PFSK-1 (cell line): Measurements from ENCODE around the gene IGFBP6.

Source experiments
- FOXP2 ChIP-seq: optimal IDR thresholded peaks from 2 replicates; pipeline ENCODE3; 2011; ENCODE audit warnings: borderline replicate concordance, control low read depth, inconsistent platforms; ENCODE audit not compliant: insufficient read depth; ENCODE audit errors: extremely low read length, extremely low read depth
- POLR2AphosphoS5 ChIP-seq: IDR thresholded peaks from 2 replicates; pipeline ENCODE4 v1.6.1; 2012; ENCODE audit warnings: low read depth, mild to moderate bottlenecking, control low read depth, low read length, moderate library complexity
- REST ChIP-seq, 2 experiments: IDR thresholded peaks; 2 replicates each; pipeline versions ENCODE4 v1.6.1 to v1.8.0; 2011 to 2012; ENCODE audit warnings: low read depth in 2 of 2, low read length in 2 of 2, control low read depth in 1 of 2, inconsistent platforms in 1 of 2, mild to moderate bottlenecking in 1 of 2, moderate library complexity in 1 of 2; ENCODE audit not compliant: insufficient read depth in 1 of 2
- SIN3A ChIP-seq: IDR thresholded peaks from 2 replicates; pipeline ENCODE4 v1.6.1; 2012; ENCODE audit warnings: mild to moderate bottlenecking, low read length, moderate library complexity, borderline replicate concordance; ENCODE audit not compliant: insufficient read depth
- TAF1 ChIP-seq: IDR thresholded peaks from 2 replicates; pipeline ENCODE4 v1.6.1; 2012; ENCODE audit warnings: low read length, control low read depth, borderline replicate concordance; ENCODE audit not compliant: insufficient read depth

- TF ChIP-seq TAF1 (no peak), SIN3A (no peak), REST (IDR thresholded peaks at IDR 0.05; ENCODE audit: insufficient read depth in 1 of 2, low read depth in 2 of 2, low read length in 2 of 2) (no peak), POLR2AphosphoS5 (no peak), FOXP2 (no peak)
Measured at GRCh38 chr12:53060064-53060720, 37.3 kb upstream of the IGFBP6 start.
